GM04504 (cell line): ENCODE results near the gene TMEM145.
"Not testable (repeated sequence)": the region's sequence is repeated elsewhere in the genome, so short reads cannot be mapped to it uniquely, and the experiment has no call there.

ENCODE experiments used
- DNase-seq: peaks from one replicate; pipeline ENCODE4 v3.0.0-alpha.2; 2012; ENCODE audit warnings: low read depth

Gene TMEM145

GRCh38 chr19:42316223-42317211 lies 3.4 kb downstream of the TMEM145 start:
- DNase-seq, result no peak

GRCh38 chr19:42317535-42317934 lies 4.4 kb downstream of the TMEM145 start:
- no peak for DNase-seq

GRCh38 chr19:42322305-42322704 lies 9.2 kb downstream of the TMEM145 start:
- no peak for DNase-seq

GRCh38 chr19:42323473-42323851 lies 10.4 kb downstream of the TMEM145 start:
- DNase-seq, result no peak

- no peak for DNase-seq
These were observed 10.9 kb downstream of the TMEM145 start for GRCh38 chr19:42323852-42324654.

GRCh38 chr19:42324655-42325307 lies 11.7 kb downstream of the TMEM145 start:
- DNase-seq, result no peak

- peak; percentile 98 for DNase-seq
These were observed 12.3 kb downstream of the TMEM145 start, which contains the start of gene MEGF8 for GRCh38 chr19:42325308-42325895. Gene MEGF8 (plus strand): TSS chr19:42325635. CDS start chr19:42326244, 609 bp downstream.

GRCh38 chr19:42325896-42326771 lies 13.0 kb downstream of the TMEM145 start:
- DNase-seq, result no peak

- DNase-seq, result no peak
These were observed 13.9 kb downstream of the TMEM145 start for GRCh38 chr19:42326969-42327368.

GRCh38 chr19:42327381-42327780 lies 14.3 kb downstream of the TMEM145 start:
- no peak for DNase-seq

GRCh38 chr19:42328106-42328505 lies 15.0 kb downstream of the TMEM145 start:
- DNase-seq, result no peak

GRCh38 chr19:42328854-42329253 lies 15.7 kb downstream of the TMEM145 start:
- no peak for DNase-seq

- DNase-seq, result no peak
These were observed 17.2 kb downstream of the TMEM145 start for GRCh38 chr19:42330241-42330711.

GRCh38 chr19:42331333-42331732 lies 18.2 kb downstream of the TMEM145 start:
- DNase-seq, result not testable (repeated sequence)

GRCh38 chr19:42332059-42332458 lies 18.9 kb downstream of the TMEM145 start:
- no peak for DNase-seq

- no peak for DNase-seq
These were observed 19.9 kb downstream of the TMEM145 start for GRCh38 chr19:42333018-42333417.

- DNase-seq, result no peak
These were observed 21.0 kb downstream of the TMEM145 start for GRCh38 chr19:42333975-42334696.

GRCh38 chr19:42334697-42335373 lies 21.7 kb downstream of the TMEM145 start:
- no peak for DNase-seq

- DNase-seq, result no peak
These were observed 22.3 kb downstream of the TMEM145 start for GRCh38 chr19:42335374-42335936.
